Loucy (cell line): ENCODE measurements around the gene TSHZ2.

Source experiments
- H2AFZ ChIP-seq: fragments of 200-600 bp; sonication (generic); 2 replicates; pipeline ENCODE4 v1.6.0; 2016; ENCODE audit warnings: antibody characterized with exemption, mild to moderate bottlenecking, low read length, moderate library complexity
- H3F3A ChIP-seq: fragments of 200-600 bp; 2 replicates; pipeline ENCODE4 v1.6.0; 2016; ENCODE audit warnings: antibody characterized with exemption, low read depth, mild to moderate bottlenecking
- H3K27me3 ChIP-seq: fragments of 200-600 bp; sonication (generic); 2 replicates; pipeline ENCODE4 v1.6.1; 2014; ENCODE audit warnings: low read length, mild to moderate bottlenecking; ENCODE audit not compliant: insufficient read depth, poor library complexity, severe bottlenecking
- H3K36me3 ChIP-seq: fragments of 200-600 bp; sonication (generic); 2 replicates; pipeline ENCODE4 v1.6.1; 2016; ENCODE audit warnings: low read length; ENCODE audit not compliant: insufficient read depth
- H3K4me1 ChIP-seq: fragments of 200-600 bp; sonication (generic); 2 replicates; pipeline ENCODE4 v1.5.1; 2014; ENCODE audit warnings: low read length, mild to moderate bottlenecking; ENCODE audit not compliant: insufficient read depth, poor library complexity, severe bottlenecking
- H3K4me2 ChIP-seq: fragments of 200-600 bp; sonication (generic); 2 replicates; pipeline ENCODE4 v1.6.0; 2014; ENCODE audit warnings: antibody characterized with exemption, low read length, low read depth, mild to moderate bottlenecking; ENCODE audit not compliant: poor library complexity, severe bottlenecking
- H3K4me3 ChIP-seq: fragments of 200-600 bp; sonication (generic); 2 replicates; pipeline ENCODE4 v1.5.1; 2014; ENCODE audit warnings: low read length, mild to moderate bottlenecking, mixed read lengths; ENCODE audit not compliant: poor library complexity, severe bottlenecking
- H3K79me2 ChIP-seq: fragments of 200-600 bp; sonication (generic); 2 replicates; pipeline ENCODE4 v1.6.1; 2014; ENCODE audit warnings: low read length; ENCODE audit not compliant: insufficient read depth
- H3K9ac ChIP-seq: fragments of 200-600 bp; sonication (generic); 2 replicates; pipeline ENCODE4 v1.6.0; 2014; ENCODE audit warnings: mild to moderate bottlenecking, low read depth, low read length, moderate library complexity; ENCODE audit not compliant: poor library complexity, severe bottlenecking
- H3K9me2 ChIP-seq: fragments of 200-600 bp; sonication (generic); replicated peaks from 2 replicates; pipeline ENCODE4 v1.6.1; 2016; ENCODE audit warnings: low read depth, low read length, mixed read lengths
- H3K9me3 ChIP-seq: fragments of 200-600 bp; sonication (generic); 2 replicates; pipeline ENCODE4 v1.6.1; 2014; ENCODE audit warnings: mild to moderate bottlenecking, antibody characterized with exemption, low read length, low read depth; ENCODE audit not compliant: insufficient read depth
- H4K20me1 ChIP-seq: fragments of 200-600 bp; sonication (generic); 2 replicates; pipeline ENCODE4 v1.6.0; 2014; ENCODE audit warnings: antibody characterized with exemption, low read length, mild to moderate bottlenecking; ENCODE audit not compliant: insufficient read depth, poor library complexity, severe bottlenecking
- EZH2phosphoT487 ChIP-seq: fragments of 200-600 bp; IDR thresholded peaks from 2 replicates; pipeline ENCODE4 v1.6.1; 2018; ENCODE audit warnings: antibody characterized with exemption, mild to moderate bottlenecking, moderate library complexity, borderline replicate concordance
- TF ChIP-seq, protein P1 (sequence below): fragments of 200-600 bp; sonication (generic); conservative IDR thresholded peaks from 2 replicates; pipeline ENCODE4 v1.5.1; 2014; ENCODE audit warnings: mild to moderate bottlenecking, antibody characterized with exemption, low read length

Gene TSHZ2

DNA sequence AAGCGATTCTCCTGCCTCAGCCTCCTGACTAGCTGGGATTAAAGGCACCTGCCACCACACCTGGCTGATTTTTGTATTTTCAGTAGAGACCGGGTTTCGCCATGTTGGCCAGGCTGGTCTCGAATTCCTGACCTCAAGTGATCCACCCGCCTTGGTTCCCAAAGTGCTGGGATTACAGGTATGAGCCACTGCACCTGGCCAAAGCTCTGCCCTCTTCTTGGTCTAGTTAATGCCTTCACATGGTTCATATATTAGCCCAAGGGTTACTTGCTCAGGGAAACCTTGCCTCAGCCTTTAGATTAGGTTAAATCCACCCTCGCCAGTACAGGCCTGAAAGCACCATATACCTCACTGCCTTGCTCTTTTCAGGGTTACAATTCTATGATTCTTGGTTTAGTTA is 26.1 kb downstream of the TSHZ2 start:
- H3K36me3 ChIP-seq: no peaks in the 10 kb centered on the region
- TF ChIP-seq, protein P1, sequence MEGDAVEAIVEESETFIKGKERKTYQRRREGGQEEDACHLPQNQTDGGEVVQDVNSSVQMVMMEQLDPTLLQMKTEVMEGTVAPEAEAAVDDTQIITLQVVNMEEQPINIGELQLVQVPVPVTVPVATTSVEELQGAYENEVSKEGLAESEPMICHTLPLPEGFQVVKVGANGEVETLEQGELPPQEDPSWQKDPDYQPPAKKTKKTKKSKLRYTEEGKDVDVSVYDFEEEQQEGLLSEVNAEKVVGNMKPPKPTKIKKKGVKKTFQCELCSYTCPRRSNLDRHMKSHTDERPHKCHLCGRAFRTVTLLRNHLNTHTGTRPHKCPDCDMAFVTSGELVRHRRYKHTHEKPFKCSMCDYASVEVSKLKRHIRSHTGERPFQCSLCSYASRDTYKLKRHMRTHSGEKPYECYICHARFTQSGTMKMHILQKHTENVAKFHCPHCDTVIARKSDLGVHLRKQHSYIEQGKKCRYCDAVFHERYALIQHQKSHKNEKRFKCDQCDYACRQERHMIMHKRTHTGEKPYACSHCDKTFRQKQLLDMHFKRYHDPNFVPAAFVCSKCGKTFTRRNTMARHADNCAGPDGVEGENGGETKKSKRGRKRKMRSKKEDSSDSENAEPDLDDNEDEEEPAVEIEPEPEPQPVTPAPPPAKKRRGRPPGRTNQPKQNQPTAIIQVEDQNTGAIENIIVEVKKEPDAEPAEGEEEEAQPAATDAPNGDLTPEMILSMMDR: no peak
- TF ChIP-seq EZH2phosphoT487: no peak
- H3K9me2 ChIP-seq: no peaks in the 10 kb centered on the region
- H3K4me3 ChIP-seq: no peak overlapping the region
- H3K27me3 ChIP-seq: no peaks in the 10 kb centered on the region
- no peak overlapping the region for H3K4me2 ChIP-seq
- no peak overlapping the region for H2AFZ ChIP-seq
- H3K79me2 ChIP-seq: no peaks in the 10 kb centered on the region
- no peak overlapping the region for H3K9ac ChIP-seq
- H3F3A ChIP-seq: no peaks in the 10 kb centered on the region
- no peaks in the 10 kb centered on the region for H4K20me1 ChIP-seq
- H3K9me3 ChIP-seq: no peaks in the 10 kb centered on the region
- H3K4me1 ChIP-seq: no peaks in the 10 kb centered on the region

DNA sequence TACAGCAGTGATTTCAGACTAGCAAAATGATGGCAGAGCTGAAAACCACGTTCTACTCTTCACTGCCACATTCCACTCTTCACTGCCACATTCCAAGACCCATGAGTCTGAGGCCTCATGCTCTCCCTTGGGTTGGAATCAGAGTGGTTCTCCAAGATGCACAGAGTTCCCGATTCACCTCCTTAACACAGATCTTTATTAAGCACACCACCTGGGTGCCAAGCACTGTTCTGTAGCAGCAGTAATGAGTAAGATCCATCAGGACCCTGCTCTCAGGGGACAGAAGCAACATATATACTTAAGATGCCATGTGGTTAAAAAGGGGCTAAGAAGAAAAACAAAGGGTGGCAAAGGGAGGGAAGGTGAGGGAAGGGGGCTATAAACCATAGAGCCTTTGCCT is 26.9 kb downstream of the TSHZ2 start:
- no peaks in the 10 kb centered on the region for H3F3A ChIP-seq
- no peaks in the 10 kb centered on the region for H3K9me3 ChIP-seq
- no peak overlapping the region for H3K4me3 ChIP-seq
- H3K79me2 ChIP-seq: no peaks in the 10 kb centered on the region
- H3K4me1 ChIP-seq: no peaks in the 10 kb centered on the region
- H4K20me1 ChIP-seq: no peaks in the 10 kb centered on the region
- no peaks in the 10 kb centered on the region for H3K9me2 ChIP-seq
- no peak overlapping the region for H3K4me2 ChIP-seq
- H3K9ac ChIP-seq: no peak overlapping the region
- no peaks in the 10 kb centered on the region for H3K27me3 ChIP-seq
- no peak overlapping the region for H2AFZ ChIP-seq
- TF ChIP-seq EZH2phosphoT487: no peak
- TF ChIP-seq, protein P1: no peak
- no peaks in the 10 kb centered on the region for H3K36me3 ChIP-seq

DNA sequence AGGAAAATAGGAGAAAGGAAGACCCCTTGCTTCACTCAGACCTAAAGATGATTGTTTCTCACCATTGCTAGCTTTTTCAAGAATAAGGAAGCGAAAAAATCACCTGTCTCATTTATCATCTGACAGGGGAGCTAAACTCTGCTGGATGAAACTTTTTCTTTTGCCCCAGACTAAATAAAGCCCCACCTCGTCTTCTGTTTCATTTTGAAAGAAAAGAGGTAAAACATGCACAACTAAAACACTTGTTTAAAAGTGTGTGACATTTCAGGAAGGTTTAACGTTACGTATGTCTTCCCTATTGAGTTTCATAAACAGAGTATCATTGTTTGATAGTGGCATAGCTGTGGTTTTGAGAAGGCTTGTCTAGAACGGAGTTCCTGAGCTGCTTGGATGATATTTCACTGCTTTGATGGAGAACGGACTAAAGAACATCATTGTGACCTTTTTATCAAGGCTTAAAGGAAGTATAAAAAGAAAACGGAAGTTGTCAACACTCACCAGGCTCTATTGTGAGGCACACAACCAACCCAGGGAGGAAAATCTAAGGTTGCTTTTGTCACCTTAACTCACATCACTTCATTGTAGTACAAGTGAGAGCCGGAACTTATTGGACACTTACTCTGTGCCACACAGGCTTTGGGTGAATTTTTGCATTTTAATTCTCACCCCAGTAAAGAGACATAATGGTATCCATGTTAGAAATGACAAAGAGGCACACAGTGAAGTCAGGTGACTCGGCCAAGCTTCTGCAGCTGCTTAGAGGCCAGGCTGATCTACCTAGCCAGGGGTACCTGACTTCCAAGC is 29.5 kb downstream of the TSHZ2 start:
- H3K9me2 ChIP-seq: no peaks in the 10 kb centered on the region
- no peaks in the 10 kb centered on the region for H3F3A ChIP-seq
- TF ChIP-seq, protein P1: no peak
- no peak for TF ChIP-seq EZH2phosphoT487
- no peaks in the 10 kb centered on the region for H3K79me2 ChIP-seq
- H3K9ac ChIP-seq: no peak overlapping the region
- no peaks in the 10 kb centered on the region for H4K20me1 ChIP-seq
- H3K36me3 ChIP-seq: no peaks in the 10 kb centered on the region
- H3K4me3 ChIP-seq: no peak overlapping the region
- no peaks in the 10 kb centered on the region for H3K27me3 ChIP-seq
- H3K9me3 ChIP-seq: no peaks in the 10 kb centered on the region
- no peak overlapping the region for H3K4me2 ChIP-seq
- H2AFZ ChIP-seq: no peak overlapping the region
- no peaks in the 10 kb centered on the region for H3K4me1 ChIP-seq
